Measurements from ENCODE around the gene PRRT1B.

GRCh38 chr9:131578731-131579504 lies 33.6 kb downstream of the PRRT1B start:
- TF ChIP-seq POLR2AphosphoS5 (IDR thresholded peaks at IDR 0.05) (no peak), POLR2A (IDR thresholded peaks at IDR 0.05; ENCODE audit: low read depth) (no peak)
- TF ChIP-seq, protein P1, sequence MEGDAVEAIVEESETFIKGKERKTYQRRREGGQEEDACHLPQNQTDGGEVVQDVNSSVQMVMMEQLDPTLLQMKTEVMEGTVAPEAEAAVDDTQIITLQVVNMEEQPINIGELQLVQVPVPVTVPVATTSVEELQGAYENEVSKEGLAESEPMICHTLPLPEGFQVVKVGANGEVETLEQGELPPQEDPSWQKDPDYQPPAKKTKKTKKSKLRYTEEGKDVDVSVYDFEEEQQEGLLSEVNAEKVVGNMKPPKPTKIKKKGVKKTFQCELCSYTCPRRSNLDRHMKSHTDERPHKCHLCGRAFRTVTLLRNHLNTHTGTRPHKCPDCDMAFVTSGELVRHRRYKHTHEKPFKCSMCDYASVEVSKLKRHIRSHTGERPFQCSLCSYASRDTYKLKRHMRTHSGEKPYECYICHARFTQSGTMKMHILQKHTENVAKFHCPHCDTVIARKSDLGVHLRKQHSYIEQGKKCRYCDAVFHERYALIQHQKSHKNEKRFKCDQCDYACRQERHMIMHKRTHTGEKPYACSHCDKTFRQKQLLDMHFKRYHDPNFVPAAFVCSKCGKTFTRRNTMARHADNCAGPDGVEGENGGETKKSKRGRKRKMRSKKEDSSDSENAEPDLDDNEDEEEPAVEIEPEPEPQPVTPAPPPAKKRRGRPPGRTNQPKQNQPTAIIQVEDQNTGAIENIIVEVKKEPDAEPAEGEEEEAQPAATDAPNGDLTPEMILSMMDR (IDR thresholded peaks at IDR 0.05) = no peak

All from esophagus muscularis mucosa (tissue), 3 donors.